ENCODE results near the gene AHCYL2. TPM values are rescaled to one million over a fixed set of nuclear protein-coding genes. Genes with fewer than 3 reads are reported as not detected.
"Not testable (repeated sequence)": the region's sequence is repeated elsewhere in the genome, so short reads cannot be mapped to it uniquely, and the experiment has no call there.

Gene AHCYL2
- total RNA-seq, 1 experiment from 2014 or later: 74.0 TPM

DNA sequence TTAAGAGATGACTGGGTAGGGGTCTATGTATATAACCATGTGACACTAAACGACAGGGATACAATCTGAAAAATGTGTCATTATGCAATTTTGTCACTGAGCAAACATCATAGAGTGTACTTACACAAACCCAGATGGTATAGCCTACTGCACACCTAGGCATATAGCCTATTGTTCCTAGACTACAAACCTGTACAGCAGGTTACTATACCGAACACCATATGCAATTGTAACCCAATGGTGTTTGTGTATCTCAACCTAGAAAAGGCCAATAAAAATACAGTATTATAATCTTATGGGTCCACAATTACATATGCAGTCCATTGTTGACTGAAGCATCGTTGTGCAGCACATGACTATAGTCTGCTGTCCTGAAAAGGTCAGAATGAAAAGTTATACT lies 232.3 kb downstream of the AHCYL2 start:
- DNase-seq (ENCODE audit: low spot score): no peak
- in situ Hi-C loops (cut with HindIII; ENCODE audit: low sequenced_read_pairs): no loop called here

DNA sequence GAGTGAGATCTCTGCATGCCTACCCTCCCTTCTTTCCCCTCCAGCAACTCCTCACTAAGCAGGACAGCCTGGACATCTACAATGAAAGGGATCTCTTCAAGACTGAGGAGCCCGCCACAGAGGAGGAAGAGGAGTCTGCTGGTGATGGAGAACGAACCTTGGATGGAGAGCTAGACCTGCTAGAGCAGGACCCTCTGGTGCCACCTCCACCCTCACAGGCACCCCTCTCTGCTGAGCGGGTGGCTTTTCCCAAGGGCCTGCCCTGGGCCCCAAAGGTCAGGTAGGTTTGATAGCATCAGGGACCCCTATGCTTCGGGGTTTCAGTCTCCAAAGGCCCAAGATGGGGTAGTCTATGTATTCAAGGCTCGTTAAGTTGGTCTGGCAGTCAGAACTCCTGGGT lies 233.3 kb downstream of the AHCYL2 start:
- in situ Hi-C loops (cut with HindIII; ENCODE audit: low sequenced_read_pairs): no loop called here
- no peak for DNase-seq (ENCODE audit: low spot score)

DNA sequence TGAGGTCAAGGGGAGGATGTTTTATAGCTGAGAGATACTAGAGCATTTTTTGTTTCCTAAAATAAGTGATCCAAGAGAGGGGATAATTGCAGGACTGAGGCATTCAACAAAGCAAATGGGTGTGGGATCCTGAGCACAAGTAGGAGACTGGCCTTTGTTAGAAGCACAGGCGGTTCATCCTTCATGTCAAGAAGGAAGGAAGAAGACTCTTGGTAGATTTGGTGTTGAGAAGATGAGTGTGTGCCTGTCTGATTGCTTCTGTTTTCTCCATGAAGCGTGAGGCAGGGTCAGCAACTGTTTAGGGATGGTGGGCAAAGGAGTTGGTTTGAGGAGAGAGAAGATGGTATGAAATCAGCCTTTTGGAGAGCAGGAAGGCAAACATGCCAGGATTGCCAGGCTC lies 237.0 kb downstream of the AHCYL2 start:
- in situ Hi-C loops (cut with HindIII; ENCODE audit: low sequenced_read_pairs): no loop called here
- no peak for DNase-seq (ENCODE audit: low spot score)

DNA sequence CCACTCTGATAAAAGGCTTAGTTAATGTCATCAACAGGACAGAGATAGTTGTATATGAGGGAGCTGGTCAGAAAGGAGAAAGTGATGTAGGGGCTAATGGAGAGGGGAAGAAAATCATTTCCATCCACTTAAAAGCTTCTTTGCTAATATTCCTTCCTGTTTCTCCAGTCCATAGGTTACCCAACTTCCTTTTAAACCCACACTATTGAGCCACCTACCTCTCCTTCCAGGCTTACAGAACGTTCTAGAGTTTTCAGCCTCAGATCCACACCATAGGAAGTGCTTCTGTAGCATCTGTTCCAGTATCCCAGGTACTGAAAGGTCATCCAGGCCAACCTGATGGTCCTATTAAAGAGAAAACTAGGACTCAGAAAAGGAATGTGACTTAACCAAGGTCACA lies 237.6 kb downstream of the AHCYL2 start:
- DNase-seq (ENCODE audit: low spot score): no peak
- in situ Hi-C loops (cut with HindIII; ENCODE audit: low sequenced_read_pairs): no loop called here

DNA sequence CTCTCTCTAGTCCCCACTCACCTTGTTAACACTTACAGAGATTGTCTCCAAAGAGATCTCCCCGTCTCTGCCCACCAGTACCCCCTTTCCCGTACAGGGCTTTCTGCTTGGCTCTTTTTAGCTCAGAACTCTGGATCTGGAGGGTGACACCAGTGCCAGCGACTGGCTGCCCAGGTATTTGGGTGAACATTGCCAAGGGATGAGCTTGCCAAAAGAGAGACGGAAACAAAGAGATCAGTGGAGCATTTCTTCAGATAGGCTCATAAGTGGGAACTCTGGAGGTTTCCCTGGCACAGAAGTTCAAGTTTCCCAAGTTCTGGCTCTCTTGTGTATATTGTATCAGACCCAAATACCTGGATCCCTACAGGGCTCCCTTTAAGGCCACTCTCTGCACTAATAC lies 239.4 kb downstream of the AHCYL2 start:
- peak; percentile 30 for DNase-seq (ENCODE audit: low spot score)
- in situ Hi-C loops (cut with HindIII; ENCODE audit: low sequenced_read_pairs): no loop called here

DNA sequence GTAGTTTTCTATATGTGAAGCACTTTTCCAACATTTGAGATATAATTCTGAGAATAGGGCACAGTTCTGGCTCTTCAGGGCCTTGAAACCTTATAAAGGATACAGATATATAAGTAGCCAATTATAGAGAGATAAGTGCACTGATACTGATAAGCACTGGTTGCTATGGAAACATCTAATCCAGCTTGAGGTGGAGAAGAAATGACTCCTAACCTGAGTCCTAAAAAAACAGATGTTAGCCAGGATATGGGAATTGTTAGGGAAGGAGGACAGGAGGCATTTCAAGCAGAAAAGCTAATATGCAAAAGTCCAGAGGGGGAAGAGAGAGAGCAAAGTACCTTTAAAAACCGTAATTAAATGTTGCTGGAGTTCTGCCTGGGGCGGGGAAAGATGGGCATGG lies 240.2 kb downstream of the AHCYL2 start:
- DNase-seq (ENCODE audit: low spot score): no peak
- in situ Hi-C loops (cut with HindIII; ENCODE audit: low sequenced_read_pairs): no loop called here

DNA sequence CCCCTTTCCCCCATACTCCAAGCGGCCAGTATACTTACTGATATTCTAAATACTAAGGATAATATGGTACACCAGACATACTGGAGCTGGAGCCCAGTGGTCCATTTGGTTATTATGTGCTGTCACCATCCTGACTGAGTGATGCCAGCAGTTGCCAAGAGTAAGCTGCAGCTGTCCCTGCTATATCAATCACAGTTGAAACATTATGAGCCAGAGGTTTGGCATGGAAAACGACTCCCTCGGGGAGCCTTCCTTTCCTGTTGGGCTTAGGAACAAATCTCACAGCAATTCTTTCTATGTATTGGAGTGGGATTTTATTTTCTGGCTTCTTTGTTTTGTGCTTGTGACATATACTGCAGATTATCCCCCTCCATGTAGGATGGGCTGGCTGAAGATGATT lies 242.0 kb downstream of the AHCYL2 start:
- no peak for DNase-seq (ENCODE audit: low spot score)
- in situ Hi-C loops (cut with HindIII; ENCODE audit: low sequenced_read_pairs): no loop called here

DNA sequence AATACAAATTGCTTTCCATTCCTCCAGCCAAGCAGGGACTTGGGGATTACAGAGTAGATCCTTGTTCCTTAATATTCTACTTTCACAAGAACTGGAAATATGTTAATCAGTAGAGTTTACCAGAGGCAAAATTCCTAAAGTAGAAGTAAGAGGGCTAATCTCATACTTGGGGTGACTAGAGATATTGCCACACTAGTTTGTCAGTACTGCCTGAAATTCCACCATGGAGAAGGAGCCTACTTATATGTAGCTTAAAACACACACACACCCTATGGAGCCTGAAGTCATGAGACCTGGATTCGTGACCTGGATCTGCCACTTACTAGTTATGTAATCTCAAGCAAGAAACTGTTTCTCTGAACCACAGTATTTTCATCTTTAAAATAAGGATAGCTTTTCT lies 243.3 kb downstream of the AHCYL2 start:
- DNase-seq (ENCODE audit: low spot score): no peak
- in situ Hi-C loops (cut with HindIII; ENCODE audit: low sequenced_read_pairs): no loop called here

DNA sequence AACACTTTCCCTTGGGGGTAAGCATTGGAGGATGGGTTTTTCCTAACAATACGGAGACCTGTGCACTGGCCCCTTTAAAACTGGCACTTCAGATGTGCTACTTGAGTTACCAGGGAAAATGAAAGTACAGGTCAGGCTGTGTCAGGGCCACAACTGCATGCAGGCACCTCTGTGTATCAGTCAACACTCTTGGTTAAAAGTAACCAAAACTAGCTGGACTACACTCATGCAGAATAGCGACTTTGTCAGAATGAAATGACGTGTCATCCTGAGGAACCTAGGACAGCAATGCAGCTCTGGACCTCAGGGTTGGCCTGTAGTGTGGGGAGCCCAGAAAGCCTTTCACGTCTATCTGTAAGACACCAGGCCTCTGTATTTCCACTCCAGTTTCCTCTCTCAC lies 243.7 kb downstream of the AHCYL2 start:
- no peak for DNase-seq (ENCODE audit: low spot score)
- in situ Hi-C loops (cut with HindIII; ENCODE audit: low sequenced_read_pairs): no loop called here

DNA sequence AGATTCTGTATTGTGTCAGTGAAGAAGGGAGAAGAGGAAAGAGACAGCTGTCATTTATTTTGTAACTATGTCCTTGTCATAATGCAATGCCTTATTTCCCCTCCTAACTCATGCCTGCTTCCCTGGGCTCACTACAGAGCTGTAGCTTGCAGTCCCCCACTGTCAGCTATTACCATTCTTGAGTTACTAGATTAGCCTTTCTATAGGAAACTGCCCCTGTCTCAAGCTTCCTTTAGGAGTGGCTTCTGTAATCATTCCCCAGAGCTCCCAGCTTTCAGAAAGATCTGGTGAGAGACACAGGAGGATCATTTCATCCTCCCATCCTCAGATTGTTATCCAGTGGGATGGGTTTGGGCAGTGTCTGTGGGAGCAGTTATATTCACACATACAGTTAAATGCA lies 245.1 kb downstream of the AHCYL2 start:
- in situ Hi-C loops (cut with HindIII; ENCODE audit: low sequenced_read_pairs): no loop called here
- no peak for DNase-seq (ENCODE audit: low spot score)

DNA sequence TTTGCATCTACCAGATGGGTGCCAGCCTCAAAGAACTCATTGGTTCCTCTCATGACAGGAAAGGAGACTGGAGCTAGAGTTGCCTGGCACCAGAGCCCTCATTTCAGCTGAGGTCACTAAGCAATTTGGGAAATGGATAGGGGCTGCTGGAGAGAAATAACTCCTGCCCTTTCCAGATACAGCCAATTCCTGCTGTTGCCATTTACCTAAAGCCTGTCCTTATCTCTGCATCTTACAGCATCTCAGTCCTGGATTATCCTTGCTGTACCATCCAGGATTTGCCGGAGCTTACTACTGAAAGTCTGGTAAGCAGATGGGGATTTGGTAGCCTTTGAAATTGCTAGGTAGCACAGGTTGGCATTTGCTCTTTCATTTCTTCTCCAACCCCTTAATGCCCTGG lies 245.6 kb downstream of the AHCYL2 start:
- in situ Hi-C loops (cut with HindIII; ENCODE audit: low sequenced_read_pairs): no loop called here

DNA sequence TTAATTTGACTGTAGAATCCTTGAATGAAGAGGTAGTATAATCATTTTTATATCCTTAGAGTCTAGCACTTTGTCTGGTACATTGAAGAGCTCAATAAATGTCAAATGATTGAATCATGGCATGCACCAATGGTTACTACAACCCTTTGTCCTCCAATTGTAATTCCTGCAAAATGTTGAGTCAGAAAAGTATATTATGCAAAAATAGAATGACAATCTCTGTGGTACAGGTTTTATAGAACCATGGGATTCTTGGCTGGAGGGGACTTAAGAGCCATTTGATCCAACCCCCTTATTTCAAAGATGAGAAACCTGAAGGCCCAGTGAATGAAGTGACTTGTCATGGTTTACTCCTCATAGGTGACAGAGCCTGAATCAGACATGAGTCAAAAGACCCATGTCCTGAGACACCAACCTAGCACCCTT lies 246.6 kb downstream of the AHCYL2 start:
- DNase-seq (ENCODE audit: low spot score): no peak
- in situ Hi-C loops (cut with HindIII; ENCODE audit: low sequenced_read_pairs): no loop called here

More for the DNA sequence above, 245.6 kb downstream of the AHCYL2 start:
- no peak for DNase-seq (ENCODE audit: low spot score)

DNA sequence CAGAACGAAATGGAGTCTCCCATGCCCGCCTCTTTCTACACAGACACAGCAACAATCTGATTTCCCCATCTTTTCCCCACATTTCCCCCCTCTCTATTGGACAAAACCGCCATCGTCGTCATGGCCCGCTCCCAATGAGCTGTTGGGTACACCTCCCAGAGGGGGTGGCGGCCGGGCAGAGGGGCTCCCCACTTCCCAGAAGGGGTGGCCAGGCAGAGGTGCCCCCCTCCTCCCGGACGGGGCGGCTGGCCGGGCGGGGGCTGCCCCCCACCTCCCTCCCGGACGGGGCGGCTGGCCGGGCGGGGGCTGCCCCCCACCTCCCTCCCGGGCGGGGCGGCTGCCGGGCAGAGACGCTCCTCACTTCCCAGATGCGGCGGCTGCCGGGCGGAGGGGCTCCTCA lies 251.1 kb downstream of the AHCYL2 start:
- in situ Hi-C loops (cut with HindIII; ENCODE audit: low sequenced_read_pairs): not testable (repeated sequence)

DNA sequence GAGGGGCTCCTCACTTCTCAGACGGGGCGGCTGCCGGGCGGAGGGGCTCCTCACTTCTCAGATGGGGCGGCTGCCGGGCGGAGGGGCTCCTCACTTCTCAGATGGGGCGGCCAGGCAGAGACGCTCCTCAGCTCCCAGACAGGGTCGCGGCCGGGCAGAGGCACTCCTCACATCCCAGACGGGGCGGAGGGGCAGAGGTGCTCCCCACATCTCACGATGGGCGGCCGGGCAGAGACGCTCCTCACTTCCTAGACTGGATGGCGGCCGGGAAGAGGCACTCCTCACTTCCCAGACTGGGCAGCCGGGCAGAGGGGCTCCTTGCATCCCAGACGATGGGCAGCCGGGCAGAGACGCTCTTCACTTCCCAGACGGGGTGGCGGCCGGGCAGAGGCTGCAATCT lies 251.6 kb downstream of the AHCYL2 start:
- in situ Hi-C loops (cut with HindIII; ENCODE audit: low sequenced_read_pairs); DNase-seq (ENCODE audit: low spot score): not testable (repeated sequence)

More for the DNA sequence above, 251.1 kb downstream of the AHCYL2 start:
- DNase-seq (ENCODE audit: low spot score): not testable (repeated sequence)

Other genes with a start within 250 kb of the AHCYL2 start
- gene TNPO3, start 169.9 kb upstream of the AHCYL2 start, total RNA-seq (2014; rRNA removed; shearing (Covaris generic)): 47.4 and 71.4 TPM in 2 replicates
- 35.8 and 40.2 TPM in 2 replicates for gene TSPAN33, start 80.3 kb upstream of the AHCYL2 start, total RNA-seq (2014; rRNA removed; shearing (Covaris generic))
- gene SMO, start 36.4 kb upstream of the AHCYL2 start, total RNA-seq (2014; rRNA removed; shearing (Covaris generic)): 51.1 and 51.8 TPM in 2 replicates
- 22.8 and 24.8 TPM in 2 replicates for gene STRIP2, start 209.4 kb downstream of the AHCYL2 start, total RNA-seq (2014; rRNA removed; shearing (Covaris generic))